ENCODE results near the gene PLSCR2.
"Not testable (repeated sequence)": the region's sequence is repeated elsewhere in the genome, so short reads cannot be mapped to it uniquely, and the experiment has no call there.

Gene PLSCR2, protein sequence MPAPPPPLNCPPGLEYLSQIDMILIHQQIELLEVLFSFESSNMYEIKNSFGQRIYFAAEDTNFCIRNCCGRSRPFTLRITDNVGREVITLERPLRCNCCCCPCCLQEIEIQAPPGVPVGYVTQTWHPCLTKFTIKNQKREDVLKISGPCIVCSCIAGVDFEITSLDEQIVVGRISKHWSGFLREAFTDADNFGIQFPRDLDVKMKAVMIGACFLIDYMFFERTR

DNA sequence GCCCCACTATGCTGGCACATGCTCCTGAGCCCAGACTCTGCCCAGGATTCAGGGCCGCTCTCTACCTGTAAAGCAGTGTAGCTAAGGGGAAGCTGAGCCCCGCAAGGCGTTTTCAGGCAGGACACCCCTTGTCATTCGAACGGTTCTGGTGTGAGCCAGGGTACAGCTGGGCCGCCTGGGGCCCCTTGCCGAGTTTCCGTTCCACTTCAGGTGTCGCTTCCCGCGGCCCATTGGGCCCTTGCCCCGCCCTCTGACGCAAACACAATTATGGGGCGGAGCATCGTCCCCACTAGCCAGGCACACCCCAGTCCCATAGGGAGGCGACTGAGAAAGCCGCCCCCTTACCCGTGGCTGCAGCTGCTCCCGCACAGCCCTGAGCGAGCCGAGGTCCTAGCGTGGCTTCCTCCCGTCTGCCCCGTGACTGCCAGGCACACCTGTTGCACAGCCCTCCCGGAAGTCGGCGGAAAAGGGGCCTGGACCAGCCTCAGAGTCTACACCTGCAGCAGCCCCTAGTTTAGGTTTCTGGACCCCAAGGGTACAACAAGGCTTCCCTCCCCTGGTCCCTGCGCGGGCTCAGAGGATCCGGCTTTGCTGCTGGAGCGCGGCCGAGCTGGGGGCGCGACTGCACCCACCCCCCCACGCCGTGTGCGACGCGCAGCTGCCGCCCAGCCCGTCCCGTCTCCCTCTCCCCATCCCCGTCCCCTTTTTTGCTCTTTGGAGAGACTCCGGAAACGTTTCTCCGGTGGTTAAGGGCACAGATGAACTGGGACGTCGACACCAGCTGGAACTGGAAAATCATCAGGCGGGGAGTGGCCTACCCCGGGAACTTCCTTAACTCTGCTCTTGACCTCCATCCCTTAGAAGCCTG lies at the start of gene PLSCR2:
PLSCR2 (minus strand) TSS at position 412 of the 868 bp plus-strand sequence. CDS start 9,657 bp downstream, outside the sequence.
- no peak for DNase-seq
- in situ Hi-C loops (cut with MboI; ENCODE audit: low pct_unique_long_range_greater_than_20kb, low sequenced_read_pairs), result no loop called here

DNA sequence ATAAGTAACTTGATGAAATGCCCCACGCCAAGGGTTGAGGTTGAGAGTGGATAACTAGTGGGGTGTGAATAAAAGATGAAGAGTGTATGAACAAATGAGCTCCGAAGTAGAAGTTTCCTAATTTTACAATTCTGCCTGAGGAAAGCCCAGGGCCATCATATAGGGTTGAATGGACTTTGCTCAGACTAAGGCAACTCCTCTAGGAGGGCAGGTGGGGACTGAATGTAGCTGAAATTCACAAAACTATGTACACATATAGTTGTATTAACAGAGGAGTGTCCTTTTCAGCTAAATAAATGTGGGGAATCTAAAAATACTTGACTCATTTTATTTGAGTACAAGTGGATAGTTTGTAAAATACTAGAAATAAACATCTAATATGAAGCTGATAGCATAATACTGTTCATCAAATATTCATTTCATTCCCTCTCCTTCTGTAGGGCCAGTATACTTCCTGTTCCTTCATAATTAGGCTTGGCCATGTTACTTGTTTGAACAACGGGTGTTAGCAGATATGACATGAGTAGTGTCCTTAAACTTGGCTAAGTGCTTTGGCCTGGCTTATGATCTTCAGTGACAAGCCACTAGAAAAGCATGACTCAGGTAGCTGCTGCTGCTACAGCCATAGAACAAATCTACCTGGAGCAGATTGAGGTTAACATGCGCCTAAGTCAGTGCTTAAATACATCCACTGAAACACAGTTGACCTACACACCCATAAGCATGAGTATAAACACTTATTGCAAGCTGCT lies 48.5 kb upstream of the PLSCR2 start:
- in situ Hi-C loops (cut with MboI; ENCODE audit: low pct_unique_long_range_greater_than_20kb, low sequenced_read_pairs), result no loop called here
- no peak for DNase-seq

DNA sequence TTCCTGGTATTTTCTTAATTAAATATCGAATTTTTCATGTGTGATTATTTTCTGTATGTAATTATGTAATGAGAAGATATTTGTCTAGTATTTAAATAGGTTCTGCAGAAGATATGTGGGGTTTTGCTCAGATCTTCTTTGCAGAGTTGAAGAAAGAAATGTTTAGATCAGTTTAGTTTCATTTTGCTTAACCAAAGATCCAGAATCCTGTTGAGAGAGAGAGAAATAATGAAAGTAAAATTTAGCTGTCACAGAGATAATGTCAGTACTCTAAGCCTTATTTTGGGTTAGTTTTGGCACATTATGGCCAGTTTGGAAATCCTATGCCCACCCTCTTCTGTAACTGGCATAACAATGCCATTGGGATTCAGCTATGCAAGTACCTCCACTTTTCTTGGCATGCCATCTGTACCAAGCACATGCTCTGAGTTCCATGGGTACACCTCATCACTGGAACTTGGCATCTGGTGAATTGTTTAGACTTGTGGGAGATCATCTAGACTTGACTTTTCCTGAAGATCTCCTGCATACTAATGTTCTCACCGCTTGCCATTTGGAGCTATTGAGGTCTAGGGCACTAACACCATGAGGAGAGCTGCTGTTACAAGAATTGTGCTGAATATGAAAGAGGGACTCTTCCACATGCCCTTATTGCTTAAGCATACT lies 44.2 kb upstream of the PLSCR2 start:
- in situ Hi-C loops (cut with MboI; ENCODE audit: low pct_unique_long_range_greater_than_20kb, low sequenced_read_pairs), result no loop called here
- DNase-seq, result no peak

DNA sequence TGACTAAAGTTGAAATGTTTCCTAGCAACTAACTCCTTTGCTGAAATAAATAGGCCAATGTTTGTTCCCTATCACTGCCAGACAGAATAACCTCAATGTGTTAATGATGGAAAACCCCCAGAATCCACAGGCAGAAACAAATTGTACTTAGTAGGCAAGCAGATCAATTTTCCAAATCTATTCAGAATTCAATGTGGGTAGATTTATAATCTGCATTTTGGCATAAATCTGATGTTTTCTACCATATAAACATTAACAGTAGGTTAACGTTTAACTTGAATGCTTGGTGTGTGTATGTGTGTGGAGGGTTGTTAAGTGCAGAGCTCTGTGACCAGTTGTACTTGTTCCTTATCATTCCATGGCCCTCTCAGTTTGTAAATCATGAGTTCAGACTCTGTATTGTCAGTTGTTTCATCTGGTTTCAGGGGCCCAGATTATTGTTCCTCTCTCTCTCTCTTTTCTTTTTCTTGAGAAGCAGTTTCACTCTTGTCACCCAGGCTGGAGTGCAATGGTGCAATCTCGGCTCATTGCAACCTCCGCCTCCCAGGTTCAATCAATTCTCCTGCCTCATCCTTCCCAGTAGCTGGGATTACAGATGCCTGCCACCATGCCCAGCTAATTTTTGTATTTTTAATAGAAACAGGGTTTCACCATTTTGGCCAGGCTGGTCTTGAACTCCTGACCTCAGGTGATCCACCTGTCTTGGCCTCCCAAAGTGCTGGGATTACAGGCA lies 42.2 kb upstream of the PLSCR2 start:
- in situ Hi-C loops (cut with MboI; ENCODE audit: low pct_unique_long_range_greater_than_20kb, low sequenced_read_pairs), result no loop called here
- DNase-seq, result no peak

DNA sequence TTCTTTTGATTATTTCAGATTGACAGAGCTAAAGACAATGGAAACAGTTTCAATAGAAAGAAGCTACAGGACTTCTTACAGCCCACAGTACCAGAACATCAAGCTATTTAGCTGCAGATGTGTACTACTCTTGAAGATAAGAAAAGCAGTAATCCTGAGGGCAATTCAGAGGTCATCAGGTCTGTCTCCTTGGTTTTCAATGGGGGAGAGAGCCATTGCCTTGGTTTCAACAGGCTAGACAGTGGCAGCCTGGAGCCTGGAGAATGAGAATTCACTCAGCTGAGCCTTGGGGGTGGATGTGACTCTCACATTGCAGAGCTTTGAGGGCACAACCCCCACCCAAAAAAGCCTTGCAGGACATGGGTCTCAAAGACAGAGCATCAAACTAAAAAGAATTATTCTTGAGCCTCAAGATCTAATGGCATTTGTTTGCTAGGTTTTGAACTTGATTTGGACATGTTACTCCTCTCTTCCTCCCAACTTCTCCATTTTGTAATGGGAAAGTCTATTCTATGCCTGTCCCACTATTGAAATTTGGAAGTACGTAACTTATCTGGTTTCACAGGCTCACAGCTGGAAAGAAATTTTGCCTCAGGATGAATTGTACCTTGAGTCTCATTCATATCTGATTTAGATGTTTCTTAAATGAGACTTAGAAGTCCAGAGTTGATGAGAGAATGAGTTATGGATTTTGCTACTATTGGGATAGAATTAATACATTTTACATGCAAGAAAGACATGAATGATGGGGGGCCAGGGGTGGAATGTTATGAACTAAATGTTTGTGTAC lies 38.2 kb upstream of the PLSCR2 start:
- in situ Hi-C loops (cut with MboI; ENCODE audit: low pct_unique_long_range_greater_than_20kb, low sequenced_read_pairs), result no loop called here
- DNase-seq, result no peak

DNA sequence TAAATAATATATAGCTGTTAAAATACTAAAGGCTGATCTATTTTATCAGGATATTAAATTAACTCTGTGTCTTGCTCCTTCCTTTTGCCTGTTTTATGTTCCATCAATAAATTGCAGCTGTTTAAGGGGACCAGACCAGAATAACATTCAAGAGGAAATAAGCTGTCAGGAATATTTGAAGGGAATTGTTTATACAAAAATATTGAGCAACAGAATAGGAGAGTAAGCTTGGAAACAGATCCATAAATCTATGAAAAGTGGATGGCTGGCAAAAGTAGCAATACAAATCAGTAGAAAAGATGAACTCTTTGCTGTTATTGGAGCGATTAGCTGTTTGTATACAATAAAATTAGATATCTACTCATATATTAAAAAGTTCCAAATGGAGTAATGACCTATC lies 36.2 kb upstream of the PLSCR2 start:
- DNase-seq, result no peak
- in situ Hi-C loops (cut with MboI; ENCODE audit: low pct_unique_long_range_greater_than_20kb, low sequenced_read_pairs), result no loop called here

DNA sequence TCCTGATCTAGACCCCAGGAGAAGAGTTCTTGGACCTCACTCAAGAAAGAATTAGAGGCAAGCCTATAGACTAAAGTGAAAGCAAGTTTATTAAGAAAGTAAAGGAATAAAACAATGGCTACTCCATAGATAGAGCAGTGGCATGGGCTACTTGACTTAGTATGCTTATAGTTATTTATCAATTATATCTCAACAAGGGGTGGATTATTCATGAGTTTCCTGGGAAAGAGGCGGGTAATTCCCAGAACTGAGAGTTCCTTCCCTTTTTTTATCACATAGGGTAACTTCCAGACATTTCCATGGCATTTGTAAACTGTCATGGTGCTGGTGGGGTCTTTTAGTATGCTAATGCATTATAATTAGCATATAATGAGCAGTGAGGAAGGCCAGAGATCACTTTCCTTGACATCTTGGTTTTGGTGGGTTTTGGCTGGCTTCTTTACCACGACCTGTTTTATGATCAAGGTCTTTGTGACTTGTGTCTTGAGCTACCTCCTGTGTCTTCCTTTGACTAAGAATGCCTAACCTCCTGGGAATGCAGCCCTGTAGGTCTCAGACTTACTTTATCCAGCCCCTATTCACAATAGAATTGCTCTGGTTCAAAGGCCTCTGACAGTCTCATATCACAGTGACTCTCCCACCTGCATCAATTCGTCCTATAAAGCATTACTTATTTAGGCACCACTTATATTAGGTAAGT lies 35.3 kb upstream of the PLSCR2 start:
- in situ Hi-C loops (cut with MboI; ENCODE audit: low pct_unique_long_range_greater_than_20kb, low sequenced_read_pairs), result no loop called here
- no peak for DNase-seq

DNA sequence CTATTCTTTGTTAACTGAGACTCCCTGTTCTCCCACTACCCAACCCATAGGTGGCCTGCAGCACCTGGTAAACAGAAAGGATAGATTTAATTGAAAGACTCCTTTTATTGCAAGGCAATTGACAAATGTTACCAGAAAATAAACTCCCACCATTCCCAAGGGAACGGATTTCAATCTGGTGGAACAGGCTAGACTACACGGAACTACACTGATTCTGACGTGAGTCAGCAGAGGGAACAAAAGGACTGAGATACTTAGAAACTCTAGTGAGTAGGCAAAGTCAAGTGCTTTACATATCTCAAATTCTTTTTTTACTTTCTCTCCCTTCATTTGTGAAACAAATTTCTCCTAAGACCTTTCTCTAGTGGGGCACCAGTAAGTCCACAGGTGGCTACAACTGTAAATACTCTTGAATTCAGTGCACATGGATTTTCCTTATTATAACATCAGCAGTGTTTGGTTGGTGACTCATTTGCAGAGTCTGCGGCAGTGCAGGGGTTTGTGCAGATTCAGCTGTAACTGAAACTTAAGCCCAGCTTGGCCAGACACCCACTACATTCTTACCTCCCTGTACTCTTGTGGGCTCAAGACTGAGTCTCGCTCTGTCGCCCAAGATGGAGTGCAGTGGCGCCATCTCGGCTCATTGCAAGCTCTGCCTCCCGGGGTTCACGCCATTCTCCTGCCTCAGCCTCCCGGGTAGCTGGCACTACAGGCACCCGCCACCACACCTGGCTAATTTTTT lies 34.3 kb upstream of the PLSCR2 start:
- no peak for DNase-seq
- in situ Hi-C loops (cut with MboI; ENCODE audit: low pct_unique_long_range_greater_than_20kb, low sequenced_read_pairs), result no loop called here

DNA sequence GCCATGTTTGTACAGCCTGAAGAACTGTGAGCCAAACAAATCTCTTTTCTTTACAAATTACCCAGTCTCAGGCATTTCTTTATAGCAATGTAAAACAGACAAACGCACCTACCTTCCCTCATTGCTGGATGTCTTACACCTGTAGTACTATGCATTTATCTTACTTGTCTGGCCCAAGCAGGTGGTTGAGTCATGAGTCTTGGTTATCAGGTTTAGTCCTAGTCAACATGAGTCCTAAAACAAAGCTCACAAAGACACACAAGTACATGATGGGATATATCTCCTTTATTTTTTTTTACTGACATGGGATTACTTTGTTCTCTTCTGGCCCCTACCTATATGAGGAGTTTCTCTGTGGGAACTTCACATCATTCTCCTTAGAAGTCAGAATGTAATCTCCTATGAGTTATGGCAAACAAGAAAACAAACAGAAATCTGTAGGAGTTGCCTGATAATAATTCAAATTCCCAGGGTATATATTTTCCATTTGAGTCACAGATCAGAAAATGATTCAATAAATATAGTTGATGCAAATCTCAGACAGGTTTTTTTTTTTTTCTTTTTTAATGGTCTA lies 33.6 kb upstream of the PLSCR2 start:
- DNase-seq, result no peak
- in situ Hi-C loops (cut with MboI; ENCODE audit: low pct_unique_long_range_greater_than_20kb, low sequenced_read_pairs), result no loop called here

DNA sequence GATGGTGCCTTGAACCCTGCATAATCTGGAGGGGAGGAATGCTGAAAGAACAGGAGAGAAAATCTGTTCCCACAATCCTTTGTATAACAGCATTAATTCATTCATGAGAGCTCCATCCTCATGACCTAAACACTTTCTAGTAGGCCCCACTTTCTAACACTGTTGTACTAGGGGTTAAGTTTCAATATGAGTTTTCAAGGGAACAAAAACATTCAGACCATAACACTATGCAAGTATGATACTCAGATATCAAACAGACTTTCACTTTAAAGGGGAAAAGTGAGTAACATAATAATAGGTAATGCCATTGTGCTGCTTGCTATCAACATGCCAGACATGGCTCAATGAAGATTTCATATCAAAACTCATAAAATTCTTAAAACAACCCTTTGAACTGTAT lies 32.4 kb upstream of the PLSCR2 start:
- in situ Hi-C loops (cut with MboI; ENCODE audit: low pct_unique_long_range_greater_than_20kb, low sequenced_read_pairs), result no loop called here
- no peak for DNase-seq

DNA sequence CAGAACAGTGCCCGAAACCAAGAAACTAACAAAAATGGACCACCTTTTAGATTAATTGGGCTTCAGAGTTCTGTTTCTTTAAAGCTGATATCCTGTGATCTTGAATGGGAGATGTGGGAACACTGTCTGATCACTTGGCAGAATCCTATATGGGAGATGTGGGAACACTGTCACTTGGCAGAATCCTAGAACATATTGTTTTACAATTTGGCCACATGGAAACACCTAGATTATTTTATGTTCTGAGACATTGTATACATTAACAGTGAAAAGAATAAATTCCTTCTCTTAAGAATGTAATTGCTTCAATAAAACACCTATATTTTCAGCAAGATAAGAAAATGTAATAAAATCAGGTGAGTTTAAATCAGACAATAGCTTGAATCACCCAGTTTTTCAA lies 30.3 kb upstream of the PLSCR2 start:
- in situ Hi-C loops (cut with MboI; ENCODE audit: low pct_unique_long_range_greater_than_20kb, low sequenced_read_pairs), result no loop called here
- DNase-seq, result no peak

DNA sequence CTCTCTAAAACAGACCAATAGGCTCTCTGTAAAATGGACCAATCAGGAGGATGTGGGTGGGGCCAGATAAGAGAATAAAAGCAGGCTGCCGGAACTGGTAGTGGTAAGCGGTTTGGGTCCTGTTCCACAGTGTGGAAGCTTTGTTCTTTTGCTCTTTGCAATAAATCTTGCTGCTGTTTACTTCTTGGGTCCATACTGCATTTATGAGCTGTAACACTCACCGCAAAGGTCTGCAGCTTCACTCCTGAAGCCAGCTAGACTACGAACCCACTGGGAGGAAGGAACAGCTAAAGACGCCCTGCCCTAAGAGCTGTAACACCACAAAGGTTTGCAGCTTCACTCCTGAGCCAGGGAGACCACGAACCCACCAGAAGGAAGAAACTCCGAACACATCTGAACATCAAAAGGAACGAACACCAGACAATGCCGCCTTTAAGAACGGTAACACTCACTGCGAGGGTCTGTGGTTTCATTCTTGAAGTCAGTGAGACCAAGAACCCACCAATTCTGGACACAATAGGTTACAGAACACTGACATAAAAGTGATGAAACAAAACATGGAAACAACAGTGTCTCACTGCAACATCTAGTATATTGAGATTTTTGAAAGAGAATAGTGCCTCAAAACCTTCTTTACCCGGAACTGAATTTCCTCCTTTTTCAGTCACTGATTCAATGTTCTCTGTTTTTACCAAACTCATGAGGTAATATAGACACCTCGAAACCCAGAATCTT lies 28.8 kb upstream of the PLSCR2 start:
- DNase-seq, result no peak
- in situ Hi-C loops (cut with MboI; ENCODE audit: low pct_unique_long_range_greater_than_20kb, low sequenced_read_pairs), result no loop called here

DNA sequence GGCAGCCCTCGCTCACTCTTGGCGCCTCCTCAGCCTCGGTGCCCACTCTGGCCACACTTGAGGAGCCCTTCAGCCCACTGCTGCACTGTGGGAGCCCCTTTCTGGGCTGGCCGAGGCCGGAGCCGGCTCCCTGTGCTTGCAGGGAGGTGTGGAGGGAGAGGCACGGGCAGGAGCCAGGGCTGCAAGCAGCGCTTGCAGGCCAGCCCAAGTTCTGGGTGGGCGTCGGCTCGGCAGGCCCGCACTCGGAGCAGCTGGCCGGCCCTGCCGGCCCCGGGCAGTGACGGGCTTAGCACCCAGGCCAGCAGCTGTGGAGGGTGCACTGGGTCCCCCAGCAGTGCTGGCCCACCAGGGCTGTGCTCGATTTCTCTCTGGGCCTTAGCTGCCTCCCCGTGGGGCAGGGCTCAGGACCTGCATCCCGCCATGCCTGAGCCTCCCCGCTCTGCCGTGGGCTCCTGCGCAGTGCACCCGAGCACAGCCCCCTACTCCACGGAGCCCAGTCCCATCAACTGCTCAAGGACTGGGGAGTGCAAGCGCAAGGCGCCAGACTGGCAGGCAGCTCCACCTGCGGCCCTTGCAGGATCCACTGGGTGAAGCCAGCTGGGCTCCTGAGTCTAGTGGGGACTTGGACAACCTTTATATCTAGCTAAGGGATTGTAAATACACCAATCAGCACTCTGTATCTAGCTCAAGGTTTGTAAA lies 27.9 kb upstream of the PLSCR2 start:
- in situ Hi-C loops (cut with MboI; ENCODE audit: low pct_unique_long_range_greater_than_20kb, low sequenced_read_pairs); DNase-seq: not testable (repeated sequence)

DNA sequence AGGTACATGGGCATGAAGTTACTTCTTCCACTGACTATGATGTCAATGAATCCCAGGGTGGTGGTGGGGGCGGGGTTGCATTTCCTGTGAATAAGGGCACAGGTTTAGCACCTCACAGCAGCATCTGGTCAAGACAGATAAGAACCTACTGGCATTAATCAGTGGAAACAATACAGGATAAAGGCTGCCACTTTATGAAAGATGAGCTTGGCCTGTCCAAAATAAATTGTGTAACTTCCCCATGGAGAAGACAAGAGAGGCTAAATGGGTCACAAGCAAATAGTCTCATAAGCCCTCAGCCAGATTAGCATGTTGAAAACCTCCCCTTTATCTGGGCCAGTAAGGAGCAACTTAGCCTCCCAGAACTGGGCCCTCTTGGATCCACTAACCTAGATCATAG lies 27.4 kb upstream of the PLSCR2 start:
- DNase-seq, result no peak
- in situ Hi-C loops (cut with MboI; ENCODE audit: low pct_unique_long_range_greater_than_20kb, low sequenced_read_pairs), result no loop called here

DNA sequence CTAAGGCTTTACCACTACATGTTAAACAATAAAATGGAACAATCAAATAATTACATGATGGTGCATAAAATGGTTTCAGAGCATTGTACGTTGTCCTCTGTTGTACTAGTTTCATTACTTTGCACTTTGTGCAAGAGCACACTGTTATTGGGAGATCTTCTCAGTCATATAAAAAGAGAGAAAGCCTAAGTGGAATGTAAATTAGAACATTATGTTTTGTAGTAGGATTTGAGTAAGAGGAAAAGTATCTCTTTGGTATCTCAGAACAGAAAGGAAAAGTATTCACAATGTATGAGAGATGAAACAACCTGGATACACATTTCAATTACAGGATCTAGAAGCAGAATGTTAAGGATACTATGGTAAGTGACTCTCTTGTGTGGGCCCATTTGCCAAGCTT lies 26.9 kb upstream of the PLSCR2 start:
- DNase-seq, result no peak
- in situ Hi-C loops (cut with MboI; ENCODE audit: low pct_unique_long_range_greater_than_20kb, low sequenced_read_pairs), result no loop called here

Measured in KBM-7 (cell line).